Mesothelial cell of epicardium (in vitro differentiated cells): ENCODE data around the gene TMEM87A. TPM values are rescaled to one million over a fixed set of nuclear protein-coding genes. Genes with fewer than 3 reads are reported as not detected.

Experiments used
- DNase-seq, 2 experiments: peaks; one replicate each; pipeline ENCODE4 v3.0.0; 2021; ENCODE audit warnings: low spot score in 2 of 2; ENCODE audit not compliant: unreplicated experiment in 2 of 2
- H3K27ac Mint-ChIP-seq: 2 replicates; pipeline ENCODE4 v1.8.0; 2021; ENCODE audit warnings: mixed read lengths
- H3K27me3 Mint-ChIP-seq: 2 replicates; pipeline ENCODE4 v1.8.0; 2021; ENCODE audit warnings: low read depth, mixed read lengths
- H3K36me3 Mint-ChIP-seq: 2 replicates; pipeline ENCODE4 v1.8.0; 2021; ENCODE audit warnings: mixed read lengths
- H3K4me1 Mint-ChIP-seq: 2 replicates; pipeline ENCODE4 v1.8.0; 2021; ENCODE audit warnings: mixed read lengths
- H3K4me3 Mint-ChIP-seq: 2 replicates; pipeline ENCODE4 v1.8.0; 2021; ENCODE audit warnings: mild to moderate bottlenecking, moderate library complexity, mixed read lengths
- H3K9me3 Mint-ChIP-seq: 2 replicates; pipeline ENCODE4 v1.8.0; 2021; ENCODE audit warnings: mixed read lengths
- CTCF ChIP-seq: fragments of 200-600 bp; sonication (generic); IDR thresholded peaks from one replicate; pipeline ENCODE4 v1.5.0; 2021; ENCODE audit warnings: antibody characterized with exemption; ENCODE audit not compliant: unreplicated experiment
- total RNA-seq: library from RNA; stranded (reverse); gene quantifications from 3 replicates; pipeline ENCODE4 v1.2.1, GENCODE V29; 2021

The TMEM87A gene
- total RNA-seq, 1 donor from 2014 or later = 56.1 TPM

GRCh38 chr15:42210696-42211095 lies 62.5 kb downstream of the TMEM87A start:
- peaks cover 32% of the 10 kb centered on the region for H3K36me3 Mint-ChIP-seq
- DNase-seq = no peak
- H3K4me1 Mint-ChIP-seq = peaks cover 17% of the 10 kb centered on the region
- no peak for TF ChIP-seq CTCF
- no peak overlapping the region for H3K4me3 Mint-ChIP-seq
- no peak overlapping the region for H3K27ac Mint-ChIP-seq
- no peaks in the 10 kb centered on the region for H3K27me3 Mint-ChIP-seq
- H3K9me3 Mint-ChIP-seq = no peaks in the 10 kb centered on the region

GRCh38 chr15:42207674-42208579 lies 65.3 kb downstream of the TMEM87A start, which contains the start of gene VPS39:
Gene VPS39 (minus strand): TSS chr15:42208304. CDS start chr15:42208153, 151 bp downstream.
- Mint-ChIP-seq H3K4me3 (peak within 1 kb of the TSS; percentile 98), H3K36me3 (peaks cover 16% of the 10 kb centered on the region), H3K27me3 (no peaks in the 10 kb centered on the region), H3K27ac (peak within 1 kb of the TSS; percentile 96), H3K9me3 (no peaks in the 10 kb centered on the region), H3K4me1 (peaks cover 17% of the 10 kb centered on the region)
- peak; percentile 54 to 73 for DNase-seq
- no peak for TF ChIP-seq CTCF

- Mint-ChIP-seq H3K27me3 (no peaks in the 10 kb centered on the region), H3K9me3 (no peaks in the 10 kb centered on the region), H3K36me3 (peaks cover 8% of the 10 kb centered on the region), H3K4me1 (peaks cover 20% of the 10 kb centered on the region), H3K27ac (peak overlapping the region; percentile 54), H3K4me3 (peak overlapping the region; percentile 36)
- no peak for DNase-seq
- TF ChIP-seq CTCF = no peak
Observed at GRCh38 chr15:42206406-42206805, 66.8 kb downstream of the TMEM87A start.

GRCh38 chr15:42203891-42204290 lies 69.3 kb downstream of the TMEM87A start:
- no peak for DNase-seq
- TF ChIP-seq CTCF = no peak
- Mint-ChIP-seq H3K36me3 (peaks cover 4% of the 10 kb centered on the region), H3K4me1 (peaks cover 24% of the 10 kb centered on the region), H3K27me3 (no peaks in the 10 kb centered on the region), H3K4me3 (no peak overlapping the region), H3K27ac (no peak overlapping the region), H3K9me3 (peaks cover 3% of the 10 kb centered on the region)

- Mint-ChIP-seq H3K9me3 (peaks cover 3% of the 10 kb centered on the region), H3K27ac (peak overlapping the region; percentile 43), H3K4me3 (no peak overlapping the region), H3K27me3 (no peaks in the 10 kb centered on the region), H3K4me1 (peaks cover 22% of the 10 kb centered on the region), H3K36me3 (peaks cover 10% of the 10 kb centered on the region)
- TF ChIP-seq CTCF = no peak
- DNase-seq = no peak
Observed at GRCh38 chr15:42202653-42203052, 70.6 kb downstream of the TMEM87A start.
